HepG2 (cell line): ENCODE results near the gene SHLD1. TPM values are rescaled to one million over a fixed set of nuclear protein-coding genes. Genes with fewer than 3 reads are reported as not detected.

ENCODE experiments used
- BATF2 ChIP-seq: sonication (generic); formaldehyde crosslinking; IDR thresholded peaks from 2 replicates; pipeline ENCODE4 v1.8.0; 2022; ENCODE audit warnings: mild to moderate bottlenecking, missing genetic modification reagents, moderate library complexity
- CERS6 ChIP-seq: sonication (generic); formaldehyde crosslinking; IDR thresholded peaks from 2 replicates; pipeline ENCODE4 v1.5.0; 2020; ENCODE audit warnings: missing genetic modification reagents
- EP300 ChIP-seq, 3 experiments: sonication (generic) in 1 of 3; formaldehyde crosslinking in 1 of 3; IDR thresholded peaks; 2 replicates each; pipeline versions ENCODE4 v1.5.1 to v1.6.1; 2011 to 2020; ENCODE audit warnings: low read depth in 2 of 3, low read length in 2 of 3, borderline replicate concordance in 1 of 3, improper control_type of control experiment in 1 of 3, mild to moderate bottlenecking in 1 of 3, missing genetic modification reagents in 1 of 3, moderate library complexity in 1 of 3
- FUBP1 ChIP-seq: sonication (generic); formaldehyde crosslinking; IDR thresholded peaks from 2 replicates; pipeline ENCODE4 v1.5.1; 2020; ENCODE audit warnings: missing genetic modification reagents, mild to moderate bottlenecking, borderline replicate concordance
- GATAD2A ChIP-seq: IDR thresholded peaks from 2 replicates; pipeline ENCODE4 v1.6.1; 2016
- PRDM10 ChIP-seq: sonication (generic); formaldehyde crosslinking; IDR thresholded peaks from 2 replicates; pipeline ENCODE4 v1.4.0; 2020; ENCODE audit warnings: low read depth, missing genetic modification reagents
- SRY ChIP-seq: sonication (generic); formaldehyde crosslinking; IDR thresholded peaks from 2 replicates; pipeline ENCODE4 v1.8.0; 2022; ENCODE audit warnings: mild to moderate bottlenecking, missing genetic modification reagents
- TOE1 ChIP-seq: sonication (generic); formaldehyde crosslinking; IDR thresholded peaks from 2 replicates; pipeline ENCODE4 v1.4.0; 2020; ENCODE audit warnings: mild to moderate bottlenecking, missing genetic modification reagents
- ZBTB26 ChIP-seq: IDR thresholded peaks from 2 replicates; pipeline ENCODE4 v1.6.1; 2016; ENCODE audit warnings: missing compliant biosample characterization, missing genetic modification reagents, borderline replicate concordance
- ZNF275 ChIP-seq: sonication (generic); formaldehyde crosslinking; IDR thresholded peaks from 2 replicates; pipeline ENCODE4 v1.8.0; 2022; ENCODE audit warnings: missing genetic modification reagents, mild to moderate bottlenecking, inconsistent platforms, borderline replicate concordance
- ZNF564 ChIP-seq: sonication (generic); formaldehyde crosslinking; IDR thresholded peaks from 2 replicates; pipeline ENCODE4 v1.8.1; 2023; ENCODE audit warnings: mild to moderate bottlenecking, missing genetic modification reagents
- ZNF710 ChIP-seq: sonication (generic); formaldehyde crosslinking; IDR thresholded peaks from 2 replicates; pipeline ENCODE4 v1.5.0; 2020; ENCODE audit warnings: mild to moderate bottlenecking, missing genetic modification reagents, borderline replicate concordance
- ZNF768 ChIP-seq: sonication (generic); formaldehyde crosslinking; IDR thresholded peaks from 2 replicates; pipeline ENCODE4 v1.4.0; 2020; ENCODE audit warnings: missing genetic modification reagents
- ZSCAN29 ChIP-seq: sonication (generic); formaldehyde crosslinking; conservative IDR thresholded peaks from 2 replicates; pipeline ENCODE4 v1.4.0; 2020; ENCODE audit warnings: mild to moderate bottlenecking, missing genetic modification reagents
- polyA plus RNA-seq, 8 experiments: library from polyadenylated mRNA; depleted of rRNA in 3 of 8; stranded (reverse) in 7 of 8; unstranded in 1 of 8; fragments of >200 nt; fragmentation: Illumina TruSeq in 4 of 8; extraction: Trizol in 4 of 8; gene quantifications; 2 replicates each; pipeline versions ENCODE4 v1.2.1 to v1.2.3, GENCODE V29; 2011 to 2016; ENCODE audit warnings: low read depth in 4 of 8, missing spikeins in 1 of 8, mixed read lengths in 1 of 8; ENCODE audit not compliant: insufficient read depth in 1 of 8
- total RNA-seq, 5 experiments: library from RNA; depleted of rRNA; stranded (reverse); fragments of >200 nt; fragmentation: Illumina TruSeq; extraction: Trizol; gene quantifications; 2 replicates each; pipeline ENCODE4 v1.2.3, GENCODE V29; 2016; ENCODE audit warnings: low read depth in 1 of 5

Gene SHLD1
- total and polyA plus RNA-seq, 2 of the 13 experiments (the other 11 are each of a cell fraction or from before 2014, with no cell fraction given) = 8.9 to 10.0 TPM

- TF ChIP-seq PRDM10 (CRISPR knock-in tag) (peak; percentile 67; the same call in 1 of the 2 replicates), SRY (CRISPR knock-in tag) (no peak), EP300 (IDR thresholded peaks at IDR 0.05; ENCODE audit: low read depth in 2 of 2, low read length in 2 of 2) (peak; percentile 85 to 92; a peak in 3 of 4 replicates), EP300 (CRISPR knock-in tag; IDR thresholded peaks at IDR 0.05; ENCODE audit: borderline replicate concordance) (peak; percentile 88), BATF2 (CRISPR knock-in tag) (no peak), ZBTB26 (CRISPR knock-in tag) (0 out of 2 replicates have a peak, but pooled peaks have one; percentile 14), ZNF768 (CRISPR knock-in tag) (no peak), ZSCAN29 (CRISPR knock-in tag) (peak; percentile 57; the same call in 1 of the 2 replicates), ZNF710 (CRISPR knock-in tag) (no peak; the same call in 1 of the 2 replicates), ZNF275 (CRISPR knock-in tag) (no peak), FUBP1 (no peak), GATAD2A (CRISPR knock-in tag) (peak; percentile 70), TOE1 (CRISPR knock-in tag) (no peak), CERS6 (no peak), ZNF564 (CRISPR knock-in tag) (no peak)
These were observed 31.9 kb downstream of the SHLD1 start (continued) for GRCh38 chr20:5781798-5782750.
